GM23338 (cell line): ENCODE results near the gene ATXN7L1.

ENCODE experiments used
- CREB1 ChIP-seq: fragments of 250-450 bp; sonication (Bioruptor Pico); IDR thresholded peaks from 2 replicates; pipeline ENCODE4 v1.5.0; 2020; ENCODE audit warnings: low read depth, mild to moderate bottlenecking, moderate library complexity
- EZH2 ChIP-seq: fragments of 200-600 bp; sonication (generic); IDR thresholded peaks from one replicate; pipeline ENCODE4 v1.8.0; 2017; ENCODE audit warnings: antibody characterized with exemption, mild to moderate bottlenecking, low read depth; ENCODE audit not compliant: unreplicated experiment
- EZH2phosphoT487 ChIP-seq: fragments of 200-600 bp; sonication (generic); IDR thresholded peaks from one replicate; pipeline ENCODE4 v1.8.1; 2018; ENCODE audit warnings: antibody characterized with exemption; ENCODE audit not compliant: unreplicated experiment
- JUNB ChIP-seq: IDR thresholded peaks from one replicate; pipeline ENCODE4 v1.6.1; 2016; ENCODE audit warnings: antibody characterized with exemption; ENCODE audit not compliant: unreplicated experiment
- NANOG ChIP-seq: IDR thresholded peaks from 2 replicates; pipeline ENCODE4 v1.6.1; 2016; ENCODE audit warnings: antibody characterized with exemption, borderline replicate concordance
- POLR2AphosphoS5 ChIP-seq: IDR thresholded peaks from 2 replicates; pipeline ENCODE4 v1.6.1; 2016; ENCODE audit warnings: antibody characterized with exemption, low read depth
- STAT1 ChIP-seq: IDR thresholded peaks from one replicate; pipeline ENCODE4 v1.6.1; 2016; ENCODE audit warnings: antibody characterized with exemption; ENCODE audit not compliant: unreplicated experiment
- ZNF114 ChIP-seq: fragments of 250-450 bp; sonication (Bioruptor Pico); IDR thresholded peaks from 2 replicates; pipeline ENCODE4 v1.5.0; 2020; ENCODE audit warnings: mild to moderate bottlenecking, moderate library complexity
- ZNF331 ChIP-seq: fragments of 250-450 bp; sonication (Bioruptor Pico); IDR thresholded peaks from 2 replicates; pipeline ENCODE4 v1.5.0; 2020; ENCODE audit warnings: low read depth, mild to moderate bottlenecking, moderate library complexity
- TF ChIP-seq, protein P1 (sequence below), 2 experiments: fragments of 200-600 bp in 1 of 2; sonication (generic) in 1 of 2; conservative IDR thresholded peaks; 2 replicates each; pipeline versions ENCODE4 v1.5.1 to v1.6.1; 2016 to 2017; ENCODE audit warnings: antibody characterized with exemption in 2 of 2, low read depth in 2 of 2, mild to moderate bottlenecking in 2 of 2, moderate library complexity in 1 of 2
- TF ChIP-seq, protein P2 (sequence below): IDR thresholded peaks from one replicate; pipeline ENCODE4 v1.6.1; 2018; ENCODE audit warnings: antibody characterized with exemption; ENCODE audit not compliant: unreplicated experiment
- TF ChIP-seq, protein P3 (sequence below): IDR thresholded peaks from 2 replicates; pipeline ENCODE4 v1.6.1; 2016; ENCODE audit warnings: antibody characterized with exemption
- TF ChIP-seq, protein P4 (sequence below): fragments of 250-450 bp; sonication (Bioruptor Pico); IDR thresholded peaks from 2 replicates; pipeline ENCODE4 v1.5.0; 2020; ENCODE audit warnings: mild to moderate bottlenecking, moderate library complexity

DNA sequence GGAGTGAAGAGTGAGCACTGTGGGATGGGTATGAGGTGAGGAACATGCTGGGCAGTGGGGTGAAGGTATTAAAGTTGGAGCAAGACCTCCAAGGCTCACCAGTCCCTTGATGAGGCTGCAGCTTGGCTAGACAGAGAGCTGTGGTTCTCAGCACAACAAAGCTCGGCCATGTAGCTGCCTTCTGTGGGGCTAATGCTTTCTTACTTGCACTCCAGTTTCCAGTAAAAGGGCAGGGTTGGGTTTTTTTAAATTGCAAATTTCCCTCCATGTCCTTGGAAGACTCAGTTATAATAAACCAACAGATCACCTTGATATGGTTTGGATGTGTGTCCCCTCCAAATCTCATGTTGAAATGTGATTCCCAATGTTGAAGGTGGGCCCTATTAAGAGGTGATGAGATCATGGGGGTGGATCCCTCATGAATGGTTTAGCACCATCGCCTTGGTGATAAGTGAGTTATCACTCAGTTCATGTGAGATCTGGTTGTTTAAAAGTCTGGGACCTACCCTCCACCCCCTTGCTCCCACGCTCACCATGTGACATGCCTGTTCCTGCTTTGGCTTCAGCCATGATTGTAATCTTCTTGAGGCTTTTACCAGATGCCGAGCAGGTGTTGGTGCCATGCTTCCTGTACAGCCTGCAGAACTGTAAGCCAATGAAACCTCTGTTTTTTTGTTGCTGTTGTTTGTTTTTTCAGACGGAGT lies 55.9 kb downstream of the ATXN7L1 start:
- no peak for TF ChIP-seq ZNF114 (CRISPR knock-in tag)
- TF ChIP-seq, protein P1, sequence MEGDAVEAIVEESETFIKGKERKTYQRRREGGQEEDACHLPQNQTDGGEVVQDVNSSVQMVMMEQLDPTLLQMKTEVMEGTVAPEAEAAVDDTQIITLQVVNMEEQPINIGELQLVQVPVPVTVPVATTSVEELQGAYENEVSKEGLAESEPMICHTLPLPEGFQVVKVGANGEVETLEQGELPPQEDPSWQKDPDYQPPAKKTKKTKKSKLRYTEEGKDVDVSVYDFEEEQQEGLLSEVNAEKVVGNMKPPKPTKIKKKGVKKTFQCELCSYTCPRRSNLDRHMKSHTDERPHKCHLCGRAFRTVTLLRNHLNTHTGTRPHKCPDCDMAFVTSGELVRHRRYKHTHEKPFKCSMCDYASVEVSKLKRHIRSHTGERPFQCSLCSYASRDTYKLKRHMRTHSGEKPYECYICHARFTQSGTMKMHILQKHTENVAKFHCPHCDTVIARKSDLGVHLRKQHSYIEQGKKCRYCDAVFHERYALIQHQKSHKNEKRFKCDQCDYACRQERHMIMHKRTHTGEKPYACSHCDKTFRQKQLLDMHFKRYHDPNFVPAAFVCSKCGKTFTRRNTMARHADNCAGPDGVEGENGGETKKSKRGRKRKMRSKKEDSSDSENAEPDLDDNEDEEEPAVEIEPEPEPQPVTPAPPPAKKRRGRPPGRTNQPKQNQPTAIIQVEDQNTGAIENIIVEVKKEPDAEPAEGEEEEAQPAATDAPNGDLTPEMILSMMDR (conservative IDR thresholded peaks at IDR 0.05; ENCODE audit: low read depth in 2 of 2) = no peak
- no peak for TF ChIP-seq EZH2phosphoT487
- TF ChIP-seq POLR2AphosphoS5 = no peak
- TF ChIP-seq, protein P2, sequence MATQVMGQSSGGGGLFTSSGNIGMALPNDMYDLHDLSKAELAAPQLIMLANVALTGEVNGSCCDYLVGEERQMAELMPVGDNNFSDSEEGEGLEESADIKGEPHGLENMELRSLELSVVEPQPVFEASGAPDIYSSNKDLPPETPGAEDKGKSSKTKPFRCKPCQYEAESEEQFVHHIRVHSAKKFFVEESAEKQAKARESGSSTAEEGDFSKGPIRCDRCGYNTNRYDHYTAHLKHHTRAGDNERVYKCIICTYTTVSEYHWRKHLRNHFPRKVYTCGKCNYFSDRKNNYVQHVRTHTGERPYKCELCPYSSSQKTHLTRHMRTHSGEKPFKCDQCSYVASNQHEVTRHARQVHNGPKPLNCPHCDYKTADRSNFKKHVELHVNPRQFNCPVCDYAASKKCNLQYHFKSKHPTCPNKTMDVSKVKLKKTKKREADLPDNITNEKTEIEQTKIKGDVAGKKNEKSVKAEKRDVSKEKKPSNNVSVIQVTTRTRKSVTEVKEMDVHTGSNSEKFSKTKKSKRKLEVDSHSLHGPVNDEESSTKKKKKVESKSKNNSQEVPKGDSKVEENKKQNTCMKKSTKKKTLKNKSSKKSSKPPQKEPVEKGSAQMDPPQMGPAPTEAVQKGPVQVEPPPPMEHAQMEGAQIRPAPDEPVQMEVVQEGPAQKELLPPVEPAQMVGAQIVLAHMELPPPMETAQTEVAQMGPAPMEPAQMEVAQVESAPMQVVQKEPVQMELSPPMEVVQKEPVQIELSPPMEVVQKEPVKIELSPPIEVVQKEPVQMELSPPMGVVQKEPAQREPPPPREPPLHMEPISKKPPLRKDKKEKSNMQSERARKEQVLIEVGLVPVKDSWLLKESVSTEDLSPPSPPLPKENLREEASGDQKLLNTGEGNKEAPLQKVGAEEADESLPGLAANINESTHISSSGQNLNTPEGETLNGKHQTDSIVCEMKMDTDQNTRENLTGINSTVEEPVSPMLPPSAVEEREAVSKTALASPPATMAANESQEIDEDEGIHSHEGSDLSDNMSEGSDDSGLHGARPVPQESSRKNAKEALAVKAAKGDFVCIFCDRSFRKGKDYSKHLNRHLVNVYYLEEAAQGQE = no peak
- TF ChIP-seq, protein P3, sequence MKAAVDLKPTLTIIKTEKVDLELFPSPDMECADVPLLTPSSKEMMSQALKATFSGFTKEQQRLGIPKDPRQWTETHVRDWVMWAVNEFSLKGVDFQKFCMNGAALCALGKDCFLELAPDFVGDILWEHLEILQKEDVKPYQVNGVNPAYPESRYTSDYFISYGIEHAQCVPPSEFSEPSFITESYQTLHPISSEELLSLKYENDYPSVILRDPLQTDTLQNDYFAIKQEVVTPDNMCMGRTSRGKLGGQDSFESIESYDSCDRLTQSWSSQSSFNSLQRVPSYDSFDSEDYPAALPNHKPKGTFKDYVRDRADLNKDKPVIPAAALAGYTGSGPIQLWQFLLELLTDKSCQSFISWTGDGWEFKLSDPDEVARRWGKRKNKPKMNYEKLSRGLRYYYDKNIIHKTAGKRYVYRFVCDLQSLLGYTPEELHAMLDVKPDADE = no peak
- TF ChIP-seq JUNB = no peak
- TF ChIP-seq EZH2 = no peak
- TF ChIP-seq STAT1 = no peak
- TF ChIP-seq CREB1 (CRISPR knock-in tag) = no peak
- TF ChIP-seq NANOG = no peak
- TF ChIP-seq ZNF331 = no peak
- TF ChIP-seq, protein P4, sequence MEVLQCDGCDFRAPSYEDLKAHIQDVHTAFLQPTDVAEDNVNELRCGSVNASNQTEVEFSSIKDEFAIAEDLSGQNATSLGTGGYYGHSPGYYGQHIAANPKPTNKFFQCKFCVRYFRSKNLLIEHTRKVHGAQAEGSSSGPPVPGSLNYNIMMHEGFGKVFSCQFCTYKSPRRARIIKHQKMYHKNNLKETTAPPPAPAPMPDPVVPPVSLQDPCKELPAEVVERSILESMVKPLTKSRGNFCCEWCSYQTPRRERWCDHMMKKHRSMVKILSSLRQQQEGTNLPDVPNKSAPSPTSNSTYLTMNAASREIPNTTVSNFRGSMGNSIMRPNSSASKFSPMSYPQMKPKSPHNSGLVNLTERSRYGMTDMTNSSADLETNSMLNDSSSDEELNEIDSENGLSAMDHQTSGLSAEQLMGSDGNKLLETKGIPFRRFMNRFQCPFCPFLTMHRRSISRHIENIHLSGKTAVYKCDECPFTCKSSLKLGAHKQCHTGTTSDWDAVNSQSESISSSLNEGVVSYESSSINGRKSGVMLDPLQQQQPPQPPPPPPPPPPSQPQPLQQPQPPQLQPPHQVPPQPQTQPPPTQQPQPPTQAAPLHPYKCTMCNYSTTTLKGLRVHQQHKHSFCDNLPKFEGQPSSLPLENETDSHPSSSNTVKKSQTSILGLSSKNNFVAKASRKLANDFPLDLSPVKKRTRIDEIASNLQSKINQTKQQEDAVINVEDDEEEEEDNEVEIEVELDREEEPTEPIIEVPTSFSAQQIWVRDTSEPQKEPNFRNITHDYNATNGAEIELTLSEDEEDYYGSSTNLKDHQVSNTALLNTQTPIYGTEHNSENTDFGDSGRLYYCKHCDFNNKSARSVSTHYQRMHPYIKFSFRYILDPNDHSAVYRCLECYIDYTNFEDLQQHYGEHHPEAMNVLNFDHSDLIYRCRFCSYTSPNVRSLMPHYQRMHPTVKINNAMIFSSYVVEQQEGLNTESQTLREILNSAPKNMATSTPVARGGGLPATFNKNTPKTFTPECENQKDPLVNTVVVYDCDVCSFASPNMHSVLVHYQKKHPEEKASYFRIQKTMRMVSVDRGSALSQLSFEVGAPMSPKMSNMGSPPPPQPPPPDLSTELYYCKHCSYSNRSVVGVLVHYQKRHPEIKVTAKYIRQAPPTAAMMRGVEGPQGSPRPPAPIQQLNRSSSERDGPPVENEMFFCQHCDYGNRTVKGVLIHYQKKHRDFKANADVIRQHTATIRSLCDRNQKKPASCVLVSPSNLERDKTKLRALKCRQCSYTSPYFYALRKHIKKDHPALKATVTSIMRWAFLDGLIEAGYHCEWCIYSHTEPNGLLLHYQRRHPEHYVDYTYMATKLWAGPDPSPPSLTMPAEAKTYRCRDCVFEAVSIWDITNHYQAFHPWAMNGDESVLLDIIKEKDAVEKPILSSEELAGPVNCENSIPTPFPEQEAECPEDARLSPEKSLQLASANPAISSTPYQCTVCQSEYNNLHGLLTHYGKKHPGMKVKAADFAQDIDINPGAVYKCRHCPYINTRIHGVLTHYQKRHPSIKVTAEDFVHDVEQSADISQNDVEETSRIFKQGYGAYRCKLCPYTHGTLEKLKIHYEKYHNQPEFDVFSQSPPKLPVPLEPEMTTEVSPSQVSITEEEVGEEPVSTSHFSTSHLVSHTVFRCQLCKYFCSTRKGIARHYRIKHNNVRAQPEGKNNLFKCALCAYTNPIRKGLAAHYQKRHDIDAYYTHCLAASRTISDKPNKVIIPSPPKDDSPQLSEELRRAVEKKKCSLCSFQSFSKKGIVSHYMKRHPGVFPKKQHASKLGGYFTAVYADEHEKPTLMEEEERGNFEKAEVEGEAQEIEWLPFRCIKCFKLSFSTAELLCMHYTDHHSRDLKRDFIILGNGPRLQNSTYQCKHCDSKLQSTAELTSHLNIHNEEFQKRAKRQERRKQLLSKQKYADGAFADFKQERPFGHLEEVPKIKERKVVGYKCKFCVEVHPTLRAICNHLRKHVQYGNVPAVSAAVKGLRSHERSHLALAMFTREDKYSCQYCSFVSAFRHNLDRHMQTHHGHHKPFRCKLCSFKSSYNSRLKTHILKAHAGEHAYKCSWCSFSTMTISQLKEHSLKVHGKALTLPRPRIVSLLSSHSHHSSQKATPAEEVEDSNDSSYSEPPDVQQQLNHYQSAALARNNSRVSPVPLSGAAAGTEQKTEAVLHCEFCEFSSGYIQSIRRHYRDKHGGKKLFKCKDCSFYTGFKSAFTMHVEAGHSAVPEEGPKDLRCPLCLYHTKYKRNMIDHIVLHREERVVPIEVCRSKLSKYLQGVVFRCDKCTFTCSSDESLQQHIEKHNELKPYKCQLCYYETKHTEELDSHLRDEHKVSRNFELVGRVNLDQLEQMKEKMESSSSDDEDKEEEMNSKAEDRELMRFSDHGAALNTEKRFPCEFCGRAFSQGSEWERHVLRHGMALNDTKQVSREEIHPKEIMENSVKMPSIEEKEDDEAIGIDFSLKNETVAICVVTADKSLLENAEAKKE (CRISPR knock-in tag) = no peak
